Left ventricle myocardium inferior (tissue), 1 donor: ENCODE measurements around the gene F7. TPM values are rescaled to one million over a fixed set of nuclear protein-coding genes. Genes with fewer than 3 reads are reported as not detected.

ENCODE experiments used
- DNase-seq: peaks from one replicate; pipeline ENCODE4 v3.0.0-alpha.2; 2020
- H3K27ac ChIP-seq: fragments of 200-600 bp; replicated peaks from 2 replicates; pipeline ENCODE4 v1.8.0; 2021
- H3K27me3 ChIP-seq: fragments of 200-600 bp; 2 replicates; pipeline ENCODE4 v1.8.0; 2021; ENCODE audit warnings: low read depth
- H3K36me3 ChIP-seq: fragments of 200-600 bp; 2 replicates; pipeline ENCODE4 v1.8.0; 2021
- H3K4me1 ChIP-seq: fragments of 200-600 bp; 2 replicates; pipeline ENCODE4 v1.8.0; 2021
- H3K4me3 ChIP-seq: fragments of 200-600 bp; 2 replicates; pipeline ENCODE4 v1.8.0; 2021; ENCODE audit warnings: mild to moderate bottlenecking, moderate library complexity
- H3K9me3 ChIP-seq: fragments of 200-600 bp; replicated peaks from 2 replicates; pipeline ENCODE4 v1.8.0; 2021
- CTCF ChIP-seq: fragments of 200-600 bp; IDR thresholded peaks from 2 replicates; pipeline ENCODE4 v1.8.0; 2021; ENCODE audit warnings: antibody characterized with exemption, mild to moderate bottlenecking, borderline replicate concordance
- intact Hi-C: fragments of 100-400 bp; cut with micrococcal nuclease; formaldehyde crosslinking; loops from one replicate; pipeline ENCODE4 v1.11.0; 2022
- total RNA-seq: library from RNA; stranded (reverse); fragmentation: NEBNext Ultra II Directional; extraction: Animal tissue kit (Norgen Biotek cat#: 25700); gene quantifications from one replicate; pipeline ENCODE4 v1.2.1, GENCODE V29; 2021
- donor health status: DM: no; HTN: yes; CAD: no; lungs with severe emphysema.

F7 gene
- total RNA-seq, 1 donor from 2014 or later, result not detected

- Histone ChIP-seq H3K36me3 (peaks cover 22% of the 10 kb centered on the region), H3K27ac (no peak overlapping the region), H3K9me3 (no peaks in the 10 kb centered on the region), H3K27me3 (no peaks in the 10 kb centered on the region), H3K4me3 (no peak overlapping the region), H3K4me1 (no peaks in the 10 kb centered on the region)
- DNase-seq, result no peak
- intact Hi-C loops, result no loop called here
- TF ChIP-seq CTCF, result no peak
These were observed 42.5 kb upstream of the F7 start for GRCh38 chr13:113063091-113063491.

- no peaks in the 10 kb centered on the region for H3K27me3 ChIP-seq
- no peaks in the 10 kb centered on the region for H3K9me3 ChIP-seq
- peaks cover 22% of the 10 kb centered on the region for H3K36me3 ChIP-seq
- H3K4me3 ChIP-seq, result no peak overlapping the region
- H3K4me1 ChIP-seq, result no peaks in the 10 kb centered on the region
- no peak for TF ChIP-seq CTCF
- no peak for DNase-seq
- intact Hi-C loops, result no loop called here
- H3K27ac ChIP-seq, result no peak overlapping the region
These were observed 41.5 kb upstream of the F7 start for GRCh38 chr13:113064000-113064533.

GRCh38 chr13:113064534-113065405 is 40.8 kb upstream of the F7 start:
- Histone ChIP-seq H3K4me1 (no peaks in the 10 kb centered on the region), H3K36me3 (peaks cover 22% of the 10 kb centered on the region), H3K4me3 (no peak overlapping the region), H3K9me3 (no peaks in the 10 kb centered on the region), H3K27me3 (no peaks in the 10 kb centered on the region), H3K27ac (no peak overlapping the region)
- intact Hi-C loops, result no loop called here
- TF ChIP-seq CTCF, result no peak
- DNase-seq, result no peak

- intact Hi-C loops, result no loop called here
These were observed 40.0 kb upstream of the F7 start for GRCh38 chr13:113065406-113066141.

More at GRCh38 chr13:113065406-113066141, 40.0 kb upstream of the F7 start:
- no peak for TF ChIP-seq CTCF
- no peak overlapping the region for H3K27ac ChIP-seq
- peaks cover 30% of the 10 kb centered on the region for H3K36me3 ChIP-seq
- no peaks in the 10 kb centered on the region for H3K9me3 ChIP-seq
- DNase-seq, result no peak
- H3K27me3 ChIP-seq, result no peaks in the 10 kb centered on the region
- no peaks in the 10 kb centered on the region for H3K4me1 ChIP-seq
- H3K4me3 ChIP-seq, result no peak overlapping the region
